Skeletal muscle satellite cell (primary cell): ENCODE results near the gene CTDP1.

Source experiments
- H3K27me3 ChIP-seq: 2 replicates; pipeline ENCODE4 v1.7.0; 2013; ENCODE audit warnings: low read length; ENCODE audit not compliant: control insufficient read depth, insufficient read depth
- H3K36me3 ChIP-seq: 2 replicates; pipeline ENCODE4 v1.7.0; 2013; ENCODE audit warnings: mild to moderate bottlenecking, control low read depth, low read length; ENCODE audit not compliant: insufficient read depth
- H3K4me1 ChIP-seq: 2 replicates; pipeline ENCODE4 v1.7.0; 2013; ENCODE audit warnings: low read length; ENCODE audit not compliant: control insufficient read depth, insufficient read depth
- H3K4me2 ChIP-seq: 2 replicates; pipeline ENCODE4 v1.7.0; 2013; ENCODE audit warnings: mild to moderate bottlenecking, low read length
- H3K4me3 ChIP-seq: 2 replicates; pipeline ENCODE4 v1.7.0; 2013; ENCODE audit warnings: low read length
- H3K9ac ChIP-seq: 2 replicates; pipeline ENCODE4 v1.7.0; 2013; ENCODE audit warnings: mild to moderate bottlenecking, low read depth, low read length, moderate library complexity
- H3K9me3 ChIP-seq: replicated peaks from 2 replicates; pipeline ENCODE4 v1.7.0; 2013; ENCODE audit warnings: mild to moderate bottlenecking, control low read depth, low read length

Gene CTDP1

DNA sequence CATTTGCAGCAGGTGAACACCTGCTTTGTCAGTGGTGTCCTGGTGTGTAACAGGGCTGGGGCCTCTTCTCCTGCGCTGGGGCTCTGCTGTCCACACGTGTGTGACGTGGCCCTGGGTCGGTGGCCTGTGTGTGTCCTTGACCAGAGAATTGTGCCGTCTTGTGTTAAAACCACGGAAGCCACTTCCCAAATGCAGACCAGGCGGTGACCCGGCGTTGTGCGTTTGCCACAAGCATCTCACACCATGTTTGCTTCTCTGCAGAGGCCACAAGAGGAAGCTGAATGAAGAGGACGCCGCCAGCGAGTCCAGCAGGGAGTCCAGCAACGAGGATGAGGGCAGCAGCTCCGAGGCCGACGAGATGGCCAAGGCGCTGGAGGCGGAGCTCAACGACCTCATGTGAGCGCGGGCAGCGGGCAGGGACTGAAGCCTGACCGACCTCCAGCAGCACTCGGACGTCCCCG lies 73.8 kb downstream of the CTDP1 start:
- Histone ChIP-seq H3K4me2 (no peak overlapping the region), H3K36me3 (peaks cover 16% of the 10 kb centered on the region), H3K4me1 (no peaks in the 10 kb centered on the region), H3K4me3 (no peak overlapping the region), H3K9me3 (no peaks in the 10 kb centered on the region), H3K9ac (no peak overlapping the region), H3K27me3 (no peaks in the 10 kb centered on the region)

- Histone ChIP-seq H3K36me3 (peaks cover 16% of the 10 kb centered on the region), H3K9ac (no peak overlapping the region), H3K4me3 (no peak overlapping the region), H3K4me2 (no peak overlapping the region), H3K27me3 (no peaks in the 10 kb centered on the region), H3K4me1 (no peaks in the 10 kb centered on the region), H3K9me3 (no peaks in the 10 kb centered on the region)
Observed at GRCh38 chr18:79754022-79754761, 74.6 kb downstream of the CTDP1 start.

GRCh38 chr18:79754831-79755351 lies 75.3 kb downstream of the CTDP1 start:
- H3K4me3 ChIP-seq, result no peak overlapping the region
- H3K27me3 ChIP-seq, result no peaks in the 10 kb centered on the region
- no peak overlapping the region for H3K4me2 ChIP-seq
- no peak overlapping the region for H3K9ac ChIP-seq
- no peaks in the 10 kb centered on the region for H3K4me1 ChIP-seq
- H3K36me3 ChIP-seq, result peaks cover 16% of the 10 kb centered on the region
- no peaks in the 10 kb centered on the region for H3K9me3 ChIP-seq

GRCh38 chr18:79755496-79756142 lies 76.0 kb downstream of the CTDP1 start:
- Histone ChIP-seq H3K27me3 (no peaks in the 10 kb centered on the region), H3K4me3 (no peak overlapping the region), H3K4me2 (no peak overlapping the region), H3K4me1 (no peaks in the 10 kb centered on the region), H3K36me3 (peaks cover 16% of the 10 kb centered on the region), H3K9ac (no peak overlapping the region), H3K9me3 (no peaks in the 10 kb centered on the region)

- Histone ChIP-seq H3K9ac (no peak overlapping the region), H3K27me3 (no peaks in the 10 kb centered on the region), H3K4me3 (no peak overlapping the region), H3K4me1 (no peaks in the 10 kb centered on the region), H3K4me2 (no peak overlapping the region), H3K9me3 (no peaks in the 10 kb centered on the region), H3K36me3 (peaks cover 16% of the 10 kb centered on the region)
Observed at GRCh38 chr18:79756143-79756500, 76.5 kb downstream of the CTDP1 start.

DNA sequence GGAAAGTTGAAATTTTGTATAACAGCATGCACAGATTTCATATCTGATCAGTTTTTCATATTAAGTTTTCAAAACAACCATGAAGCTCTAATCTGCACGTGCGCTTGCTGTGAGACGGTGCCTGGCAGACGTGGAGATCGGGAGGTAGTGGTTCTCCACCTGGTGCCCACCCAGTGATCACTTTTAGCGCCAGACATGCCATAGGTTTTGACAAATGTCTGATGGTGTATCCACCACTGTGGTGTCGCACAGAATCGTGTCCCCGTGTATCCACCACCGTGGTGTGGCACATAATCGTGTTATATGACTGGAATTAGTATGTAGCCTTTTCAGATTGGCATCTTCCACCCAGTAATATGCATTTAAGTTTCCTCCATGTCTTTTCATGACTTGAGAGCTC lies 77.2 kb downstream of the CTDP1 start:
- no peaks in the 10 kb centered on the region for H3K9me3 ChIP-seq
- H3K27me3 ChIP-seq, result no peaks in the 10 kb centered on the region
- H3K4me3 ChIP-seq, result no peak overlapping the region
- H3K4me2 ChIP-seq, result no peak overlapping the region
- no peaks in the 10 kb centered on the region for H3K4me1 ChIP-seq
- H3K9ac ChIP-seq, result no peak overlapping the region
- peaks cover 13% of the 10 kb centered on the region for H3K36me3 ChIP-seq

GRCh38 chr18:79760348-79760747 lies 80.7 kb downstream of the CTDP1 start:
- no peak overlapping the region for H3K4me3 ChIP-seq
- no peaks in the 10 kb centered on the region for H3K4me1 ChIP-seq
- H3K36me3 ChIP-seq, result no peaks in the 10 kb centered on the region
- no peak overlapping the region for H3K9ac ChIP-seq
- H3K4me2 ChIP-seq, result no peak overlapping the region
- H3K9me3 ChIP-seq, result no peaks in the 10 kb centered on the region
- peaks cover 4% of the 10 kb centered on the region for H3K27me3 ChIP-seq

DNA sequence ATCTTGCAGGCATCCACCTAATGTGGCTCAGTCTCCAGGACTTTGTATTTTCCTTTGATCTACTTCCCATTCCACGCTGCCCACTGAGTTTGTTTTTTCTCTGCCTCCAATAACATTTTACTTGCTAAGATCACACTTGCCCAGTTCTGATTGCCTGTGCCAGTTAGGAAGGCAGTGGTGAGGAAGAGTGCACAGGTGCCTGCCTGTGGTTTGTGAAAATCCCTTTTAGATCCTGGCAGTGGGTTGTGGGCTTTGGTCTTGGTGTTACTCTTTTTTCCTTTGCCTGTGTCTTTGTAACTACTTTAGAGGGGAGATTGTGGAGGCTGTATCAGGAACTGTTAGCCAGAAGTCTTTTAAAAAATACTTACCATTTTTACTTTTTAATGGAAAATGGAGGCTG lies 81.3 kb downstream of the CTDP1 start:
- H3K9me3 ChIP-seq, result no peaks in the 10 kb centered on the region
- H3K4me2 ChIP-seq, result no peak overlapping the region
- H3K4me3 ChIP-seq, result no peak overlapping the region
- H3K36me3 ChIP-seq, result no peaks in the 10 kb centered on the region
- H3K27me3 ChIP-seq, result peaks cover 4% of the 10 kb centered on the region
- no peaks in the 10 kb centered on the region for H3K4me1 ChIP-seq
- no peak overlapping the region for H3K9ac ChIP-seq

DNA sequence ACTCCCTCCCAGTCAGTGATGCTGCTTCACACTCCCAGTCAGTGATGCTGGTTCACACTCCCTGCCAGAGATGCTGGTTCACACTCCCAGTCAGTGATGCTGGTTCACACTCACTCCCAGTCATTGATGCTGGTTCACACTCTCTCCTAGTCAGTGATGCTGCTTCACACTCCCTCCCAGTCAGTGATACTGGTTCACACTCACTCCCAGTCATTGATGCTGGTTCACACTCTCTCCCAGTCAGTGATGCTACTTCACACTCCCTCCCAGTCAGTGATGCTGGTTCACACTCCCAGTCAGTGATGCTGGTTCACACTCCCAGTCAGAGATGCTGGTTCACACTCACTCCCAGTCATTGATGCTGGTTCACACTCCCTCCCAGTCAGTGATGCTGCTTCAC lies 83.8 kb downstream of the CTDP1 start:
- no peak overlapping the region for H3K4me3 ChIP-seq
- H3K9me3 ChIP-seq, result peaks cover 9% of the 10 kb centered on the region
- H3K27me3 ChIP-seq, result peaks cover 6% of the 10 kb centered on the region
- no peaks in the 10 kb centered on the region for H3K4me1 ChIP-seq
- H3K9ac ChIP-seq, result no peak overlapping the region
- no peak overlapping the region for H3K4me2 ChIP-seq
- no peaks in the 10 kb centered on the region for H3K36me3 ChIP-seq

DNA sequence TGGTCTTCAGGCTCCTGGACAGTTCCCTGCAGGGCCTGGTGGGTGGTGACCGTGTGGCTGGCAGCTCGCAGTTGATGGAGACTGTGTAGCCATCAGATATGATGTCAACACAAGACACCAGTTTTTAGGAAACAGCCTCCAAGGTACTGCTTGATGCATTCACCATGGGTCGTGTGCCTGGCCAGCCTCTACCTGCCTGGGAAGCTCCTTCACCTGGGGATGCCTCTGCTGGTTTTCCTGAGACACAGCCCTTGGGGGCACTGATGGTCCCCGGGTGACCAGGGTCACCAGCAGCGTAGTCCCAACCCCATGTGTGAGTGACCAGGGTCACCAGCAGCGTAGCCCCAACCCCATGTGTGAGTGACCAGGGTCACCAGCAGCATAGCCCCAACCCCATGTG lies 84.5 kb downstream of the CTDP1 start:
- Histone ChIP-seq H3K27me3 (peaks cover 7% of the 10 kb centered on the region), H3K4me2 (no peak overlapping the region), H3K4me1 (no peaks in the 10 kb centered on the region), H3K9ac (no peak overlapping the region), H3K36me3 (no peaks in the 10 kb centered on the region), H3K4me3 (no peak overlapping the region), H3K9me3 (peaks cover 9% of the 10 kb centered on the region)

DNA sequence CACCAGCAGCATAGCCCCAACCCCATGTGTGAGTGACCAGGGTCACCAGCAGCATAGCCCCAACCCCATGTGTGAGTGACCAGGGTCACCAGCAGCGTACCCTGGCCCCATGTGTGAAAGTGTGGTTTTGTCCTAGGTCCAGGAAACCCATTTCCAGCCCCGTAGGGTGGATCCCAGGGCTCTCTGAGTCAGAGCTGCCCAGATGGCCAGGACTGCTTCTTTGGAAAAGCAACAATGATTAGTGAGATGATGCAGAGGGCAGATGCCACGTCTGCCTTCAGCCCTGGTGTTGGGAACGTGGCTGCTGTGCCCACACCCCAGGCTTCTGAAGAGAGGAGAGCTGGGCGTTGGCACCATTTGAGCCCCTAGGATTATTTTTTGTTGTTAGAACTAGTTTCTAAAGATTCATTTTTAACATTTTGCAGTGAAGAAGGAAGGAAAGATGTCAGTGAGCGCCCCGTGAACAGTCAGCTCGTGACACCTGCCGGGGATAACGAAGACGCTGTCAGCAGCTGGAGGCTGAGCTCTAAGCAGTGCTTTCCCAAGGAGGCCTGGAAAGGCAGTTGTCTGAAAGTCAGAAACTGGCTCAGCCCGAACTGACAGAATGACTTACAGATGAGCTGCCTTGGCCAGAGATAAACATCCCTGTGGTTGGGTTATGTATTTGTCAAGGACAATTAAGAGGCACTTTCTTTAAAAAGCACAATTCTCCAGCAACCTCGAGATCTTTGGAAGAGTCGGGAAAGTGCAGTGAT lies 86.1 kb downstream of the CTDP1 start:
- no peak overlapping the region for H3K9ac ChIP-seq
- peaks cover 7% of the 10 kb centered on the region for H3K27me3 ChIP-seq
- peaks cover 9% of the 10 kb centered on the region for H3K9me3 ChIP-seq
- H3K4me3 ChIP-seq, result no peak overlapping the region
- H3K4me1 ChIP-seq, result no peaks in the 10 kb centered on the region
- no peaks in the 10 kb centered on the region for H3K36me3 ChIP-seq
- no peak overlapping the region for H3K4me2 ChIP-seq
